Vagina (tissue), 2 donors: ENCODE results near the gene IQSEC3. TPM values are rescaled to one million over a fixed set of nuclear protein-coding genes. Genes with fewer than 3 reads are reported as not detected.

Experiments
- DNase-seq, 2 donors: peaks; one replicate each; pipeline ENCODE4 v3.0.0-alpha.2; 2017; ENCODE audit errors: extremely low spot score in 2 of 2
- H3K27ac ChIP-seq: fragments of 200-600 bp; sonication (generic); one replicate; pipeline ENCODE4 v1.5.1; 2019
- H3K27me3 ChIP-seq: fragments of 200-600 bp; sonication (generic); one replicate; pipeline ENCODE4 v1.5.1; 2019
- H3K36me3 ChIP-seq, 2 donors: fragments of 200-600 bp; sonication (generic); one replicate each; pipeline ENCODE4 v1.5.1; 2017 to 2019
- H3K4me1 ChIP-seq: fragments of 200-600 bp; sonication (generic); one replicate; pipeline ENCODE4 v1.5.1; 2019
- H3K4me3 ChIP-seq, 2 donors: fragments of 200-600 bp; sonication (generic); 1 replicate in 1 of 2; 2 replicates in 1 of 2; pipeline ENCODE4 v1.5.1; 2016 to 2019
- H3K9me3 ChIP-seq: fragments of 200-600 bp; sonication (generic); one replicate; pipeline ENCODE4 v1.5.1; 2019
- CTCF ChIP-seq, 3 experiments: fragments of 450-650 bp in 2 of 3; fragments of 200-600 bp in 1 of 3; sonication (generic) in 1 of 3; IDR thresholded peaks; one replicate each; pipeline ENCODE4 v1.5.1; 2017 to 2019; ENCODE audit warnings: antibody characterized with exemption in 3 of 3, mild to moderate bottlenecking in 2 of 3, moderate library complexity in 2 of 3
- POLR2A ChIP-seq, 2 donors: fragments of 450-650 bp; IDR thresholded peaks; one replicate each; pipeline ENCODE4 v1.6.1; 2017; ENCODE audit warnings: antibody characterized with exemption in 2 of 2, mild to moderate bottlenecking in 2 of 2, moderate library complexity in 2 of 2
- POLR2AphosphoS5 ChIP-seq, 2 donors: sonication (generic); formaldehyde crosslinking; IDR thresholded peaks; one replicate each; pipeline ENCODE4 v1.9.0; 2017; ENCODE audit warnings: antibody characterized with exemption in 2 of 2, mild to moderate bottlenecking in 2 of 2, low read depth in 1 of 2; ENCODE audit not compliant: insufficient read depth in 1 of 2
- intact Hi-C: fragments of 100-400 bp; cut with DNase I; formaldehyde crosslinking; loops from one replicate; pipeline ENCODE4 v1.15.1; 2023
- total RNA-seq: library from RNA; depleted of rRNA; stranded (reverse); fragments of >200 nt; gene quantifications from one replicate; pipeline ENCODE4 v1.2.3, GENCODE V29; 2016

IQSEC3 gene
- total RNA-seq, 1 donor from 2014 or later, result 1.7 TPM

- Histone ChIP-seq H3K4me3 (no peak overlapping the region), H3K4me1 (peaks cover 18% of the 10 kb centered on the region), H3K27ac (no peak overlapping the region), H3K36me3 (no peaks in the 10 kb centered on the region), H3K27me3 (no peaks in the 10 kb centered on the region), H3K9me3 (no peaks in the 10 kb centered on the region)
- no peak for DNase-seq
- TF ChIP-seq POLR2A (IDR thresholded peaks at IDR 0.05), result no peak
- TF ChIP-seq CTCF (IDR thresholded peaks at IDR 0.05), result no peak
- TF ChIP-seq POLR2AphosphoS5 (IDR thresholded peaks at IDR 0.05; ENCODE audit: insufficient read depth in 1 of 2, low read depth in 1 of 2), result no peak
- intact Hi-C loops, result no loop called here
Measured at GRCh38 chr12:143964-144649, 77.5 kb downstream of the IQSEC3 start.

- TF ChIP-seq CTCF (IDR thresholded peaks at IDR 0.05), result no peak
- TF ChIP-seq POLR2AphosphoS5 (IDR thresholded peaks at IDR 0.05; ENCODE audit: insufficient read depth in 1 of 2, low read depth in 1 of 2), result no peak
- no peak for TF ChIP-seq POLR2A (IDR thresholded peaks at IDR 0.05)
- intact Hi-C loops, result no loop called here
Measured at GRCh38 chr12:144650-145284, 78.2 kb downstream of the IQSEC3 start.

GRCh38 chr12:145369-145960 is 78.9 kb downstream of the IQSEC3 start:
- no peaks in the 10 kb centered on the region for H3K27me3 ChIP-seq
- H3K4me3 ChIP-seq, result no peak overlapping the region
- H3K36me3 ChIP-seq, result no peaks in the 10 kb centered on the region
- no peak for TF ChIP-seq POLR2A (IDR thresholded peaks at IDR 0.05)
- no peak for TF ChIP-seq CTCF (IDR thresholded peaks at IDR 0.05)
- TF ChIP-seq POLR2AphosphoS5 (IDR thresholded peaks at IDR 0.05; ENCODE audit: insufficient read depth in 1 of 2, low read depth in 1 of 2), result no peak
- no peaks in the 10 kb centered on the region for H3K9me3 ChIP-seq
- intact Hi-C loops, result no loop called here
- no peak overlapping the region for H3K27ac ChIP-seq
- DNase-seq, result no peak
- H3K4me1 ChIP-seq, result peaks cover 6% of the 10 kb centered on the region

More at GRCh38 chr12:144650-145284, 78.2 kb downstream of the IQSEC3 start:
- Histone ChIP-seq H3K4me1 (peaks cover 12% of the 10 kb centered on the region), H3K9me3 (no peaks in the 10 kb centered on the region), H3K36me3 (no peaks in the 10 kb centered on the region), H3K27ac (no peak overlapping the region), H3K27me3 (no peaks in the 10 kb centered on the region), H3K4me3 (no peak overlapping the region)
- no peak for DNase-seq

GRCh38 chr12:147242-147641 is 80.7 kb downstream of the IQSEC3 start:
- Histone ChIP-seq H3K36me3 (no peaks in the 10 kb centered on the region), H3K4me1 (peaks cover 6% of the 10 kb centered on the region), H3K27me3 (no peaks in the 10 kb centered on the region), H3K9me3 (no peaks in the 10 kb centered on the region), H3K27ac (no peak overlapping the region), H3K4me3 (no peak overlapping the region)
- DNase-seq, result no peak
- intact Hi-C loops, result no loop called here
- TF ChIP-seq CTCF (IDR thresholded peaks at IDR 0.05) (no peak), POLR2AphosphoS5 (IDR thresholded peaks at IDR 0.05; ENCODE audit: insufficient read depth in 1 of 2, low read depth in 1 of 2) (no peak), POLR2A (IDR thresholded peaks at IDR 0.05) (no peak)
